Hepatic stellate cell (primary cell): ENCODE results near the gene RNF144B.
"Not testable (repeated sequence)": the region's sequence is repeated elsewhere in the genome, so short reads cannot be mapped to it uniquely, and the experiment has no call there.

Experiments used
- DNase-seq: peaks from one replicate; pipeline ENCODE4 v3.0.0; 2011; ENCODE audit warnings: low spot score

Gene RNF144B

GRCh38 chr6:18371656-18372055 lies 15.5 kb upstream of the RNF144B start:
- DNase-seq, result no peak

- no peak for DNase-seq
Observed at GRCh38 chr6:18380158-18380836, 6.9 kb upstream of the RNF144B start.

- DNase-seq, result no peak
Observed at GRCh38 chr6:18380851-18381250, 6.3 kb upstream of the RNF144B start.

- no peak for DNase-seq
Observed at GRCh38 chr6:18383441-18383840, 3.7 kb upstream of the RNF144B start.

- no peak for DNase-seq
Observed at GRCh38 chr6:18384621-18385020, 2.5 kb upstream of the RNF144B start.

GRCh38 chr6:18386298-18386976 lies 713 bp upstream of the RNF144B start:
- no peak for DNase-seq

GRCh38 chr6:18388271-18388670 lies 1.1 kb downstream of the RNF144B start:
- no peak for DNase-seq

- DNase-seq, result peak; percentile 54
Observed at GRCh38 chr6:18388942-18389341, 1.8 kb downstream of the RNF144B start.

GRCh38 chr6:18389479-18389878 lies 2.3 kb downstream of the RNF144B start:
- no peak for DNase-seq

GRCh38 chr6:18390476-18390875 lies 3.3 kb downstream of the RNF144B start:
- DNase-seq, result no peak

GRCh38 chr6:18391023-18391422 lies 3.9 kb downstream of the RNF144B start:
- no peak for DNase-seq

- DNase-seq, result no peak
Observed at GRCh38 chr6:18392346-18392877, 5.3 kb downstream of the RNF144B start.

- DNase-seq, result no peak
Observed at GRCh38 chr6:18393698-18394097, 6.5 kb downstream of the RNF144B start.

- DNase-seq, result no peak
Observed at GRCh38 chr6:18395177-18395855, 8.2 kb downstream of the RNF144B start.

- no peak for DNase-seq
Observed at GRCh38 chr6:18395856-18396197, 8.7 kb downstream of the RNF144B start.

- no peak for DNase-seq
Observed at GRCh38 chr6:18397701-18398100, 10.6 kb downstream of the RNF144B start.

GRCh38 chr6:18398225-18398624 lies 11.1 kb downstream of the RNF144B start:
- DNase-seq, result not testable (repeated sequence)

GRCh38 chr6:18400831-18401446 lies 13.8 kb downstream of the RNF144B start:
- no peak for DNase-seq

- DNase-seq, result not testable (repeated sequence)
Observed at GRCh38 chr6:18404965-18405364, 17.8 kb downstream of the RNF144B start.

- DNase-seq, result peak; percentile 67
Observed at GRCh38 chr6:18405477-18406293, 18.5 kb downstream of the RNF144B start.

GRCh38 chr6:18406955-18407749 lies 20.0 kb downstream of the RNF144B start:
- DNase-seq, result no peak
